ENCODE measurements around the gene FUT3. TPM values are rescaled to one million over a fixed set of nuclear protein-coding genes. Genes with fewer than 3 reads are reported as not detected.
A peak's percentile ranks its signal among the peaks of the same experiment; 100 is the strongest.

The FUT3 gene
- total RNA-seq, 5 donors from 2014 or later (not counting 1 experiment from before 2014, with no cell fraction given), result 0.13 to 0.50 (median 0.18) TPM; not detected in 1

DNA sequence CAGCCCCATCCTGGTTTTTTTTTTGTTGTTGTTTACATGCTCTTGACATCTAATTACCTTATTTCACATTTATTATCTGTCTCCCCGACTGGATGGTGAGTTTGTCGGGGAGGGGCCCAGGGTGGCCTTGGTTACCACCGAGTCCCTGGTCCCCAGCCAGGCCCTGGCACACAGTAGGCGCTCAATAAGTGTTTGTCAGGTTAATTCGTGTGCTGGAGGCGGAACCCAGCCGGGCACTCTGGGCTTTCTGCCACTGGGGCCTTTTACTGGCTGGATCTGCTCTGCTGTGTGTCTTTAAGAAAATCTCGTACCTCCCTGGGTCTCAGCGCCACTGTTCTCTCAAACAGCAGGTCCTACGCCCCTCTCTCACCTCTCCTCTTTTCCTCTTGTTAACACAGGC lies 41.8 kb downstream of the FUT3 start:
- H3K9me3 Mint-ChIP-seq, result no peaks in the 10 kb centered on the region
- Histone ChIP-seq H3K9me3 (no peaks in the 10 kb centered on the region), H3K36me3 (ENCODE audit: control insufficient read depth in 2 of 2, extremely low read depth in 1 of 2, insufficient read depth in 1 of 2, low read length in 1 of 2) (no peaks in the 10 kb centered on the region), H3K27ac (ENCODE audit: low read length) (no peak overlapping the region), H3K4me1 (ENCODE audit: control insufficient read depth in 1 of 2, extremely low read depth in 1 of 2, insufficient read depth in 2 of 2, low read length in 2 of 2) (peaks cover under 1 to 10% of the 10 kb centered on the region in 2 experiments), H3K27me3 (replicated peaks in 1 of 2; ENCODE audit: control insufficient read depth in 2 of 2, extremely low read depth in 1 of 2, insufficient read depth in 2 of 2, low read length in 1 of 2) (peaks cover 0 to 13% of the 10 kb centered on the region in 2 experiments), H3K4me3 (ENCODE audit: control insufficient read depth in 1 of 2, extremely low read depth in 1 of 2, low read length in 1 of 2) (no peak overlapping the region)
- ATAC-seq (replicated peaks in 1 of 4) (no peak), DNase-seq (no peak)
- no peak overlapping the region for H3K4me3 Mint-ChIP-seq
- WGBS (ENCODE audit: insufficient coverage), result 84% methylated on average over 6 of the region's 10 CpGs
- H3K36me3 Mint-ChIP-seq, result no peaks in the 10 kb centered on the region
- CTCF ChIA-PET, result interaction anchor here in 1 of 2 donors (0.6 kb wide), 2 partner anchors 27 to 527 kb away, joined by 3 to 4 read pairs; no protein-coding TSS in a partner anchor
- no peaks in the 10 kb centered on the region for H3K27me3 Mint-ChIP-seq
- peaks cover under 1 to 8% (median 2%) of the 10 kb centered on the region in 3 donors for H3K4me1 Mint-ChIP-seq
- POLR2A ChIA-PET, result no interaction called here
- no peak overlapping the region for H3K27ac Mint-ChIP-seq

DNA sequence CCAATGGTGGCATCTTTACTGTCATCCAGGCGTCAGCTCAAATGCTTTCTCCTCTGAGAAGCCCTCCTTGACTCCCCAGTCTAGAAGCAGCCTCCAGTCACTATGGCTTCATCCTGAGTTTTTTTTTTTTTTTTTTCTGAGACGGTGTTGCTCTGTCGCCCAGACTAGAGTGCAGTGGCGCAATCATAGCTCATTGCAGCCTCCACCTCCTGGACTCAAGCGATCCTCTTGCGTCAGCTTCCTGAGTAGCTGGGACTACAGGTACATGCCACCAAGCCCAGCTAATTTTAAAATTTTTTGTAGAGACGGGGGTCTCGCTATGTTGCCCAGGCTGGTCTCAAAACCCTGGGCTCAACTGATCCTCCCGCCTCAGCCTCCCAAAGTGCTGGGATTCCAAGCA lies 42.2 kb downstream of the FUT3 start:
- POLR2A ChIA-PET, result no interaction called here

DNA sequence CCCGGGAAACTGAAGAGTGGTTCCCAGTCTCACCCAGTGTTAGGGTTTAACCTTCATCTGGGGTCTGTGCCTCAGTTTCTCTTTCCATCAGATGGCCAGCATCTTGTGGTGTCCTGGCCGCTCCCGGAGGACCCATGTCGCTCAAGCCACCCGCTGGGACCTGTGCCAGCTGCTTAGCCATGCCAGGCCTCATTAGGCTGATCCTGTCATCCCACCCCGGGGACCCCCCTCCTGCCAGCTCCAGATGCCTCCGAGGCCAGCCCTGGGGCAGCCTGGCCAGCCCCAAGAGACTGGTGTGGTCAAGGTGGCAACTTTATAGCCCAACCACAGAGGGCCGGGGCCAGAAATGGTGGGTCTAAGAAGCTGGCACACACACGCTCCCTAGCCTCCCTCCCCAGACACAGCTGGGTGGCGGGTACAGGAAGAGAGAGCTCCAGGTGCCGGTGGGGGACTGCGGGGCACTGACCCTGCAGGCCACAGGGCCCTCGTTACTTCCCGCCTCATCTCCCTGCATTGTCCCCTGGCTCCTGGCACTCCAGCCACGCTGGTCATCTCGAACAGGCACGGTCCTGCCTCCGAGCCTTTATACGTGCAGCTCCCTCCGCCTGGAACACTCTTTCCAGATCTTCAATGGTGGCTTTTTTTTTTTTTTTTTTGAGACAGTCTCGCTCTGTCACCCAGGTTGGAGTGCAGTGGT lies 43.0 kb downstream of the FUT3 start:
- Mint-ChIP-seq H3K4me1 (peaks cover 12 to 18% (median 12%) of the 10 kb centered on the region in 3 donors), H3K36me3 (no peaks in the 10 kb centered on the region), H3K4me3 (no peak overlapping the region), H3K27me3 (peaks cover 0 to 3% of the 10 kb centered on the region in 2 donors), H3K9me3 (no peaks in the 10 kb centered on the region), H3K27ac (peak overlapping the region in 1 of 2 donors; percentile 31)
- H3K4me3 ChIP-seq (ENCODE audit: control insufficient read depth in 1 of 2, extremely low read depth in 1 of 2, low read length in 1 of 2), result no peak overlapping the region
- POLR2A ChIA-PET, result no interaction called here
- H3K4me1 ChIP-seq (ENCODE audit: control insufficient read depth in 1 of 2, extremely low read depth in 1 of 2, insufficient read depth in 2 of 2, low read length in 2 of 2), result peaks cover 7 to 22% of the 10 kb centered on the region in 2 experiments
- no peak for ATAC-seq (replicated peaks in 1 of 4)
- no peaks in the 10 kb centered on the region for H3K36me3 ChIP-seq (ENCODE audit: control insufficient read depth in 2 of 2, extremely low read depth in 1 of 2, insufficient read depth in 1 of 2, low read length in 1 of 2)
- WGBS (ENCODE audit: insufficient coverage), result 80% methylated on average over 12 of the region's 21 CpGs
- CTCF ChIA-PET, result interaction anchor here in 1 of 2 donors (0.6 kb wide), 1 partner anchor 1017 kb away, joined by 4 read pairs; the partner anchor contains the start of gene FEM1A
- no peak overlapping the region for H3K27ac ChIP-seq (ENCODE audit: low read length)
- H3K27me3 ChIP-seq (replicated peaks in 1 of 2; ENCODE audit: control insufficient read depth in 2 of 2, extremely low read depth in 1 of 2, insufficient read depth in 2 of 2, low read length in 1 of 2), result peaks cover 0 to 24% of the 10 kb centered on the region in 2 experiments
- no peaks in the 10 kb centered on the region for H3K9me3 ChIP-seq
- no peak for DNase-seq

More for the DNA sequence above, 42.2 kb downstream of the FUT3 start:
- Mint-ChIP-seq H3K9me3 (no peaks in the 10 kb centered on the region), H3K36me3 (no peaks in the 10 kb centered on the region), H3K4me1 (peaks cover 5 to 12% (median 6%) of the 10 kb centered on the region in 3 donors), H3K27me3 (no peaks in the 10 kb centered on the region), H3K27ac (no peak overlapping the region), H3K4me3 (no peak overlapping the region)
- peaks cover 0 to 16% of the 10 kb centered on the region in 2 experiments for H3K27me3 ChIP-seq (replicated peaks in 1 of 2; ENCODE audit: control insufficient read depth in 2 of 2, extremely low read depth in 1 of 2, insufficient read depth in 2 of 2, low read length in 1 of 2)
- H3K36me3 ChIP-seq (ENCODE audit: control insufficient read depth in 2 of 2, extremely low read depth in 1 of 2, insufficient read depth in 1 of 2, low read length in 1 of 2), result no peaks in the 10 kb centered on the region
- peaks cover 3 to 15% of the 10 kb centered on the region in 2 experiments for H3K4me1 ChIP-seq (ENCODE audit: control insufficient read depth in 1 of 2, extremely low read depth in 1 of 2, insufficient read depth in 2 of 2, low read length in 2 of 2)
- no peak for DNase-seq
- CTCF ChIA-PET, result interaction anchor here in 1 of 2 donors (0.6 kb wide), 2 partner anchors 27 to 528 kb away, joined by 3 to 4 read pairs; no protein-coding TSS in a partner anchor
- H3K4me3 ChIP-seq (ENCODE audit: control insufficient read depth in 1 of 2, extremely low read depth in 1 of 2, low read length in 1 of 2), result no peak overlapping the region
- no peak overlapping the region for H3K27ac ChIP-seq (ENCODE audit: low read length)
- H3K9me3 ChIP-seq, result no peaks in the 10 kb centered on the region
- WGBS (ENCODE audit: insufficient coverage), result 92% methylated on average over 6 of the region's 9 CpGs
- no peak for ATAC-seq (replicated peaks in 1 of 4)

DNA sequence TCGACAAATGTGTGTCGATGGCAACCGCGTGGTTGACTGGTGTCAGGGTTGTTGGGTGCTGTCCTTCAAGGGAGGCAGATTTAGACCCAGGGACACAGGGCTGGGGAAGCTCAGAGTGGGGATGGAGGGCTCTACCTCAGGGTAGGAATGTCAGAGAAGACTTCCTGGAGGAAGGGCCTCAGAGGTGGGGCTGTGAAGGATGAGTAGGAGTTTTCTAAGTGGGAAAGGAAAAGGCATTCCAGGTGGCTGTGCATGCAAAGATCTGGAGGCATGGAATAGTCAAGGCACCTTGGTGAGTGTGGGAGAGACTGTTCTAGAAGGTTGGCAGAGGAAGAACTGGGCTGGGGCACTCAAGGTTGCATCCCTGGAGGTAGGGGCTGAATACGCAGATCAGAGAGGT lies 44.3 kb downstream of the FUT3 start:
- Mint-ChIP-seq H3K9me3 (no peaks in the 10 kb centered on the region), H3K36me3 (no peaks in the 10 kb centered on the region), H3K4me3 (peak overlapping the region in 1 of 3 donors; percentile 56), H3K4me1 (peaks cover 16 to 25% (median 17%) of the 10 kb centered on the region in 3 donors), H3K27ac (peak overlapping the region in 1 of 2 donors; percentile 58), H3K27me3 (peaks cover 0 to 9% of the 10 kb centered on the region in 2 donors)
- no peak for DNase-seq
- Histone ChIP-seq H3K9me3 (no peaks in the 10 kb centered on the region), H3K27ac (ENCODE audit: low read length) (no peak overlapping the region), H3K4me3 (ENCODE audit: control insufficient read depth in 1 of 2, extremely low read depth in 1 of 2, low read length in 1 of 2) (no peak overlapping the region), H3K36me3 (ENCODE audit: control insufficient read depth in 2 of 2, extremely low read depth in 1 of 2, insufficient read depth in 1 of 2, low read length in 1 of 2) (no peaks in the 10 kb centered on the region), H3K27me3 (replicated peaks in 1 of 2; ENCODE audit: control insufficient read depth in 2 of 2, extremely low read depth in 1 of 2, insufficient read depth in 2 of 2, low read length in 1 of 2) (peaks cover 0 to 35% of the 10 kb centered on the region in 2 experiments), H3K4me1 (ENCODE audit: control insufficient read depth in 1 of 2, extremely low read depth in 1 of 2, insufficient read depth in 2 of 2, low read length in 2 of 2) (peaks cover 7 to 31% of the 10 kb centered on the region in 2 experiments)
- ChIA-PET CTCF (interaction anchor here in 1 of 2 donors (0.8 kb wide), 2 partner anchors 21 to 180 kb away, joined by 3 to 4 read pairs; no protein-coding TSS in a partner anchor), POLR2A (interaction anchor here in 1 of 2 donors (0.5 kb wide), 1 partner anchor 13 kb away, joined by 7 read pairs; no protein-coding TSS in a partner anchor)
- 96% methylated on average over 5 of the region's 5 CpGs for whole genome bisulfite sequencing (ENCODE audit: insufficient coverage)
- ATAC-seq (replicated peaks in 1 of 4), result no peak

DNA sequence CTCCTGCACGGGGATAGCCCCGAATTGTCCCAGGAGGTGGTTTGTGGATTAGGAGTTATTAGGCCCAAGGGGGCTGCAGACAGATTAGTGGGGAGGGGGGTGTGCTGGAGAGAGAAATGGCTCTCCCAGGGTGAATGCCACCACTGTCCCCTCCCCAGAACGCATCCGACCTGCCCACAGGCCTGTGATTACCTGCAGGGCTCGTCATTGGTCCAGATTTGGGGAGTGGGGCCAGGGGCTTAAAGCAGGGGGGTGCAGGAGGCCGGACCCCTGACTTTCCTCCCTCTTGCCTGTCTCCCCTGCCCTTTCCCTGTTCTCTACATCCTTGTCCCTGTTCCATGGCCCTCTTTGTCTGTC lies 45.1 kb downstream of the FUT3 start:
- no peak overlapping the region for H3K27ac Mint-ChIP-seq
- H3K27me3 Mint-ChIP-seq, result peaks cover 0 to 14% of the 10 kb centered on the region in 2 donors
- ChIA-PET POLR2A (interaction anchor here in 1 of 2 donors (0.5 kb wide), 1 partner anchor 8 kb away, joined by 10 read pairs; no protein-coding TSS in a partner anchor), CTCF (interaction anchor here in 1 of 2 donors (0.8 kb wide), 1 partner anchor 181 kb away, joined by 3 read pairs; no protein-coding TSS in a partner anchor)
- no peak for ATAC-seq (replicated peaks in 1 of 4)
- peaks cover 18 to 28% (median 20%) of the 10 kb centered on the region in 3 donors for H3K4me1 Mint-ChIP-seq
- no peaks in the 10 kb centered on the region for H3K9me3 ChIP-seq
- H3K27ac ChIP-seq (ENCODE audit: low read length), result no peak overlapping the region
- H3K36me3 ChIP-seq (ENCODE audit: control insufficient read depth in 2 of 2, extremely low read depth in 1 of 2, insufficient read depth in 1 of 2, low read length in 1 of 2), result no peaks in the 10 kb centered on the region
- no peak for DNase-seq
- peak overlapping the region in 1 of 3 donors; percentile 56 for H3K4me3 Mint-ChIP-seq
- no peaks in the 10 kb centered on the region for H3K36me3 Mint-ChIP-seq
- peaks cover 7 to 35% of the 10 kb centered on the region in 2 experiments for H3K4me1 ChIP-seq (ENCODE audit: control insufficient read depth in 1 of 2, extremely low read depth in 1 of 2, insufficient read depth in 2 of 2, low read length in 2 of 2)
- no peak overlapping the region for H3K4me3 ChIP-seq (ENCODE audit: control insufficient read depth in 1 of 2, extremely low read depth in 1 of 2, low read length in 1 of 2)
- H3K9me3 Mint-ChIP-seq, result no peaks in the 10 kb centered on the region
- WGBS (ENCODE audit: insufficient coverage), result 39% methylated on average over 3 of the region's 6 CpGs
- peaks cover 0 to 43% of the 10 kb centered on the region in 2 experiments for H3K27me3 ChIP-seq (replicated peaks in 1 of 2; ENCODE audit: control insufficient read depth in 2 of 2, extremely low read depth in 1 of 2, insufficient read depth in 2 of 2, low read length in 1 of 2)

DNA sequence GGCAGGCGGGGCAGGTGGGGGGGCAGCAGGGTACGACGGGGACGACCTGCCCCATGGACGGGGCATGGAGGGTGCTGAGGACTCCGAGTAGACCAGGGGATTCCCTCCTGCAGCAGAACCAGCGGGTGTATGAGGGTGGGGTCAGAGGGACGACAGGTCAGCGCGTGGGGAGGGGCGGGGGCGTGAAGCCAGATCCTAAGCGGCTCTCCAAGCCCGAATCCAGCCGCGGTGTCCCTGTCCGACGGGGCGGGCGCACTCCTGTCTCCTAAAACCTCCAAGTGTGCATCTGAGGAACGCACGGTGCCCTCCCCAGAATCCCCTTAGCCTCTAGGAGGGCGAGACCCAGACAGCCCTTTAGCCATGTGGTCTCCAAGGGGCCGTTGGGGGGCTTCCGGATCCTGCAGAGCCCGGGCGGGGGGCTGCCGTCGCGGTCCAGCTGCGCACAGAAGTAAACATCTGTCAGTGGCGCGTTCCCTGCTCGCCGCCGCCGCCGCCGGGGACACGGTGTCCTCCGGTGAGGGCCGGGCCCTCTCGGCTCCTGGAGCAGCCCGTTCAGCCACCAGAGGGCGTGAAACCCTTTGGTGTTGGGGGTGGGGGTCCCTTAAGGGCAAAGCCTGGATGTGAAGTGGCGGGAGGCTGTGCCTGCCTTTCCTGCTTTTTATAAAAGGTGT lies 45.7 kb downstream of the FUT3 start:
- H3K4me3 Mint-ChIP-seq, result peak overlapping the region; percentile 43 to 62 (median 56)
- H3K4me1 ChIP-seq (ENCODE audit: control insufficient read depth in 1 of 2, extremely low read depth in 1 of 2, insufficient read depth in 2 of 2, low read length in 2 of 2), result peaks cover 7 to 35% of the 10 kb centered on the region in 2 experiments
- no peaks in the 10 kb centered on the region for H3K36me3 Mint-ChIP-seq
- no peaks in the 10 kb centered on the region for H3K9me3 Mint-ChIP-seq
- DNase-seq (peak in 31 of 35 experiments; percentile 29 to 76 (median 52)), ATAC-seq (replicated peaks in 1 of 4) (peak; percentile 24 to 33 (median 32))
- H3K36me3 ChIP-seq (ENCODE audit: control insufficient read depth in 2 of 2, extremely low read depth in 1 of 2, insufficient read depth in 1 of 2, low read length in 1 of 2), result no peaks in the 10 kb centered on the region
- H3K4me3 ChIP-seq (ENCODE audit: control insufficient read depth in 1 of 2, extremely low read depth in 1 of 2, low read length in 1 of 2), result peak overlapping the region in 1 of 2 donors; percentile 10
- H3K27ac Mint-ChIP-seq, result no peak overlapping the region
- peaks cover 2 to 19% of the 10 kb centered on the region in 2 donors for H3K27me3 Mint-ChIP-seq
- ChIA-PET POLR2A (interaction anchor here in 1 of 2 donors (0.5 kb wide), 1 partner anchor 7 kb away, joined by 10 read pairs; no protein-coding TSS in a partner anchor), CTCF (no interaction called here)
- H3K27ac ChIP-seq (ENCODE audit: low read length), result no peak overlapping the region
- WGBS (ENCODE audit: insufficient coverage), result 5% methylated on average over 45 of the region's 46 CpGs
- H3K27me3 ChIP-seq (replicated peaks in 1 of 2; ENCODE audit: control insufficient read depth in 2 of 2, extremely low read depth in 1 of 2, insufficient read depth in 2 of 2, low read length in 1 of 2), result peaks cover 0 to 48% of the 10 kb centered on the region in 2 experiments
- peaks cover 18 to 28% (median 20%) of the 10 kb centered on the region in 3 donors for H3K4me1 Mint-ChIP-seq
- no peaks in the 10 kb centered on the region for H3K9me3 ChIP-seq
